Amygdala (tissue), 56 donors: Measurements from ENCODE around the gene HLA-DQA1.
"Not testable (repeated sequence)": the region's sequence is repeated elsewhere in the genome, so short reads cannot be mapped to it uniquely, and the experiment has no call there.

ENCODE experiments used
- DNase-seq, 56 donors: peaks; one replicate each; lab custom pipeline; 2025; lab: John Stamatoyannopoulos, UW

HLA-DQA1 gene

GRCh38 chr6:32657819-32658218, 20.6 kb downstream of the HLA-DQA1 start:
- not testable (repeated sequence) for DNase-seq

- no peak for DNase-seq
These were observed 21.2 kb downstream of the HLA-DQA1 start for GRCh38 chr6:32658268-32658897.

GRCh38 chr6:32659856-32660595, 22.8 kb downstream of the HLA-DQA1 start:
- no peak for DNase-seq

- DNase-seq = no peak
These were observed 24.9 kb downstream of the HLA-DQA1 start for GRCh38 chr6:32662099-32662498.

GRCh38 chr6:32662836-32663235, 25.6 kb downstream of the HLA-DQA1 start:
- no peak for DNase-seq

GRCh38 chr6:32664354-32664753, 27.1 kb downstream of the HLA-DQA1 start:
- DNase-seq = no peak

- DNase-seq = no peak
These were observed 27.7 kb downstream of the HLA-DQA1 start for GRCh38 chr6:32664827-32665362.

- DNase-seq = no peak
These were observed 28.5 kb downstream of the HLA-DQA1 start for GRCh38 chr6:32665661-32666060.

GRCh38 chr6:32666420-32667300, 29.5 kb downstream of the HLA-DQA1 start, which contains the start of gene HLA-DQB1:
HLA-DQB1 (minus strand) TSS chr6:32666657; CDS start chr6:32666607, 50 bp downstream.
- peak in 12 of 56 donors; percentile 2 to 36 (median 12) for DNase-seq

GRCh38 chr6:32668226-32668747, 31.1 kb downstream of the HLA-DQA1 start:
- peak in 13 of 56 donors; percentile 0 to 42 (median 13) for DNase-seq

GRCh38 chr6:32669240-32669639, 32.0 kb downstream of the HLA-DQA1 start:
- DNase-seq = no peak

GRCh38 chr6:32669893-32670292, 32.7 kb downstream of the HLA-DQA1 start:
- no peak for DNase-seq

GRCh38 chr6:32671908-32672307, 34.7 kb downstream of the HLA-DQA1 start:
- DNase-seq = not testable (repeated sequence)

GRCh38 chr6:32674123-32674522, 36.9 kb downstream of the HLA-DQA1 start:
- not testable (repeated sequence) for DNase-seq

GRCh38 chr6:32679492-32679891, 42.3 kb downstream of the HLA-DQA1 start:
- no peak for DNase-seq

GRCh38 chr6:32680055-32680454, 42.8 kb downstream of the HLA-DQA1 start:
- DNase-seq = no peak

GRCh38 chr6:32684246-32684645, 47.0 kb downstream of the HLA-DQA1 start:
- DNase-seq = no peak

- DNase-seq = no peak
These were observed 48.4 kb downstream of the HLA-DQA1 start for GRCh38 chr6:32685603-32686002.

GRCh38 chr6:32689531-32690501, 52.6 kb downstream of the HLA-DQA1 start:
- no peak for DNase-seq
